Activated B cell treated with CpG ODN at 0.5 μM for 24 hours (primary cell): ENCODE data around the gene SGK2. TPM values are rescaled to one million over a fixed set of nuclear protein-coding genes. Genes with fewer than 3 reads are reported as not detected.

Experiments used
- ATAC-seq: fragments of 200-7000 bp; cut with Tn5 transposase; one replicate; pipeline ENCODE4 v1.10.0; 2021; ENCODE audit warnings: low read depth, mild to moderate bottlenecking, moderate library complexity
- CTCF ChIA-PET: fragments of 350-600 bp; sonication (Branson Sonifier 250); formaldehyde crosslinking; loops from one replicate; lab custom pipeline; 2021; ENCODE audit warnings: antibody characterized with exemption; lab: Charles Lee
- POLR2A ChIA-PET: fragments of 350-600 bp; sonication (Branson Sonifier 250); formaldehyde crosslinking; loops from one replicate; lab custom pipeline; 2021; ENCODE audit warnings: antibody characterized with exemption; lab: Charles Lee
- DNase-seq: peaks from one replicate; pipeline ENCODE4 v3.0.0; 2022
- H3K27ac Mint-ChIP-seq: one replicate; pipeline ENCODE4 v1.8.0; 2020; ENCODE audit warnings: mixed read lengths
- H3K27me3 Mint-ChIP-seq: one replicate; pipeline ENCODE4 v1.8.0; 2021; ENCODE audit warnings: mixed read lengths
- H3K36me3 Mint-ChIP-seq: one replicate; pipeline ENCODE4 v1.8.0; 2021; ENCODE audit warnings: low read depth, mixed read lengths
- H3K4me1 Mint-ChIP-seq: one replicate; pipeline ENCODE4 v1.8.0; 2021; ENCODE audit warnings: mixed read lengths
- H3K4me3 Mint-ChIP-seq: one replicate; pipeline ENCODE4 v1.8.0; 2020; ENCODE audit warnings: mild to moderate bottlenecking, mixed read lengths
- H3K9me3 Mint-ChIP-seq: one replicate; pipeline ENCODE4 v1.8.0; 2020; ENCODE audit warnings: mixed read lengths
- CTCF ChIP-seq: fragments of 200-600 bp; IDR thresholded peaks from one replicate; pipeline ENCODE4 v1.8.0; 2022; ENCODE audit warnings: antibody characterized with exemption, mild to moderate bottlenecking
- intact Hi-C: fragments of 100-400 bp; cut with micrococcal nuclease; formaldehyde crosslinking; loops from one replicate; pipeline ENCODE4 v1.15.1; 2024
- total RNA-seq: library from RNA; stranded (reverse); gene quantifications from 2 replicates; pipeline ENCODE4 v1.2.3, GENCODE V29; 2022

The SGK2 gene
- total RNA-seq, 1 donor from 2014 or later = 1.1 TPM

GRCh38 chr20:43568706-43569105 lies 9.9 kb downstream of the SGK2 start:
- DNase-seq (no peak), ATAC-seq (no peak)
- no peaks in the 10 kb centered on the region for H3K4me1 Mint-ChIP-seq
- H3K36me3 Mint-ChIP-seq = no peaks in the 10 kb centered on the region
- no peaks in the 10 kb centered on the region for H3K27me3 Mint-ChIP-seq
- ChIA-PET CTCF (no interaction called here), POLR2A (interaction anchor here (0.5 kb wide), 1 partner anchor 16 kb away, joined by 3 read pairs; no protein-coding TSS in a partner anchor)
- H3K27ac Mint-ChIP-seq = no peak overlapping the region
- H3K4me3 Mint-ChIP-seq = no peak overlapping the region
- intact Hi-C loops = no loop called here
- H3K9me3 Mint-ChIP-seq = no peaks in the 10 kb centered on the region
- TF ChIP-seq CTCF = no peak

GRCh38 chr20:43569282-43569681 lies 10.5 kb downstream of the SGK2 start:
- Mint-ChIP-seq H3K4me1 (no peaks in the 10 kb centered on the region), H3K9me3 (no peaks in the 10 kb centered on the region), H3K27ac (no peak overlapping the region), H3K36me3 (no peaks in the 10 kb centered on the region), H3K27me3 (no peaks in the 10 kb centered on the region), H3K4me3 (no peak overlapping the region)
- intact Hi-C loops = no loop called here
- DNase-seq = no peak
- ChIA-PET POLR2A (interaction anchor here (1.2 kb wide), 1 partner anchor 21 kb away, joined by 9 read pairs; the partner anchor contains the start of gene IFT52), CTCF (no interaction called here)
- no peak for ATAC-seq
- TF ChIP-seq CTCF = no peak

- Mint-ChIP-seq H3K9me3 (no peaks in the 10 kb centered on the region), H3K4me1 (no peaks in the 10 kb centered on the region), H3K36me3 (no peaks in the 10 kb centered on the region), H3K27ac (no peak overlapping the region), H3K4me3 (no peak overlapping the region), H3K27me3 (no peaks in the 10 kb centered on the region)
- ATAC-seq (no peak), DNase-seq (no peak)
- POLR2A ChIA-PET = interaction anchor here (0.6 to 1.2 kb wide), 2 partner anchors 20 to 83 kb away, joined by 8 to 9 read pairs; partner anchors contain the start of gene IFT52
- no peak for TF ChIP-seq CTCF
- CTCF ChIA-PET = interaction anchor here (0.7 kb wide), 1 partner anchor 32 kb away, joined by 3 read pairs; no protein-coding TSS in a partner anchor
- intact Hi-C loops = no loop called here
Observed at GRCh38 chr20:43570496-43570895, 11.7 kb downstream of the SGK2 start.

GRCh38 chr20:43571310-43571709 lies 12.5 kb downstream of the SGK2 start:
- no peak for ATAC-seq
- Mint-ChIP-seq H3K27ac (no peak overlapping the region), H3K36me3 (no peaks in the 10 kb centered on the region), H3K9me3 (no peaks in the 10 kb centered on the region), H3K27me3 (no peaks in the 10 kb centered on the region), H3K4me3 (no peak overlapping the region), H3K4me1 (no peaks in the 10 kb centered on the region)
- TF ChIP-seq CTCF = no peak
- no peak for DNase-seq
- ChIA-PET POLR2A (interaction anchor here (0.5 kb wide), 1 partner anchor 19 kb away, joined by 3 read pairs; the partner anchor contains the start of gene IFT52), CTCF (no interaction called here)
- intact Hi-C loops = no loop called here

- no peak overlapping the region for H3K27ac Mint-ChIP-seq
- no peak overlapping the region for H3K4me3 Mint-ChIP-seq
- ATAC-seq (no peak), DNase-seq (no peak)
- no peak for TF ChIP-seq CTCF
- H3K4me1 Mint-ChIP-seq = no peaks in the 10 kb centered on the region
- ChIA-PET POLR2A (no interaction called here), CTCF (no interaction called here)
- no peaks in the 10 kb centered on the region for H3K9me3 Mint-ChIP-seq
- H3K36me3 Mint-ChIP-seq = no peaks in the 10 kb centered on the region
- H3K27me3 Mint-ChIP-seq = no peaks in the 10 kb centered on the region
- intact Hi-C loops = no loop called here
Observed at GRCh38 chr20:43571771-43572170, 12.9 kb downstream of the SGK2 start.
